HEK293T (cell line): ENCODE measurements around the gene PI16.

Experiments
- ELF4 ChIP-seq: fragments of 450-650 bp; IDR thresholded peaks from 2 replicates; pipeline ENCODE4 v1.6.1; 2017; ENCODE audit warnings: antibody characterized with exemption
- FOXM1 ChIP-seq: fragments of 450-650 bp; IDR thresholded peaks from 2 replicates; pipeline ENCODE4 v1.6.1; 2017; ENCODE audit warnings: mild to moderate bottlenecking, borderline replicate concordance
- HDGF ChIP-seq: fragments of 450-650 bp; IDR thresholded peaks from 2 replicates; pipeline ENCODE4 v1.6.1; 2017; ENCODE audit warnings: antibody characterized with exemption, borderline replicate concordance
- L3MBTL2 ChIP-seq: fragments of 450-650 bp; conservative IDR thresholded peaks from 2 replicates; pipeline ENCODE4 v1.6.1; 2016; ENCODE audit warnings: mild to moderate bottlenecking
- SP1 ChIP-seq: fragments of 450-650 bp; IDR thresholded peaks from 2 replicates; pipeline ENCODE4 v1.6.1; 2017
- TARDBP ChIP-seq: fragments of 450-650 bp; IDR thresholded peaks from 2 replicates; pipeline ENCODE4 v1.6.1; 2016

DNA sequence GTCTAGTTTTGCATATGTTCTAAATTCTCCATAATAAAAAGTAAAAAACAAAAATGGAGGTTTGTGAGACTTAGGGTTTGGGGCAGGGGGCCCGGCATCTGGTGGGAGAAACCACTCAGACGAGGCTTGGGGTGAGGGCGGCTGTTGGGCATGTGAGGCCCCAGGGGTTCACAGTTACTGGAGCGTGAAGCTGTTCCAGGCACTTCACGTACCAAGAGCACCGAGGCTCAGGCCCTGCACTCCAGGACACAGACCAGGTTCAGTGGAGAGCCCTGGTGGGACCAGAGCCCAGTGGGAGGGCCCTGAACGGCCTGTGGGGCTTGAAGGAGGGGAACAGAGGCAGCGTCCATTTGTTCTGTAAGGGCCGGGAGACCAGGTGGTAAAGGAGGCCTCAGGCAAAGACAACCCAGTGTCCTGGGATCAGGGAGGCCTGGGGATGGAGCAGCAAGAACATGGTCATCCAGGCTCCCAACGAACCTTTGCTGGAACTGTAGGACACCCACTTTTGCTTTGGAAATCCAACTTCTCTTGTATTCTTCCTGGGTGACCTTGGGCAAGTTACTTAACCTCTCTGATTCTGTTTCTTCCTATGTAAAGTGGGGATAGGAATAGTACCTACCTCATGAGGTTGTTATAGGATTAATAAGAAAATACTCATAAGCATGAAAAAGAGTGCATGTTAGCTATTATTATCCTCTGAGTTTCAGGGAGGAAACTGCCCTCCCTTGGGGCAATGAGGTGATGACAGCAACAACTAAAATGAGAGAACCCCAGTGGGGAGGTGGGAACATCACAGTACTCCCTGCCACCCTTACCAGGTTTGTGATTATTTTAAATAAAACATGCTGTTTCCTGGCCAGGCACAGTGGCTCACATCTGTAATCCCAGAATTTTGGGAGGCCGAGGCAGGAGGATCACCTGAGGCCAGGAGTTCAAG lies 49.8 kb downstream of the PI16 start:
- TF ChIP-seq ELF4 (no peak), HDGF (no peak), L3MBTL2 (no peak), TARDBP (no peak), FOXM1 (no peak), SP1 (no peak)
